SK-N-MC (cell line): ENCODE results near the gene SSR4.

Source experiments
- EZH2 ChIP-seq: fragments of 200-600 bp; sonication (generic); IDR thresholded peaks from one replicate; pipeline ENCODE4 v1.6.1; 2017; ENCODE audit warnings: antibody characterized with exemption
- FOXP2 ChIP-seq: optimal IDR thresholded peaks from 2 replicates; pipeline ENCODE3; 2011; ENCODE audit warnings: mild to moderate bottlenecking, moderate library complexity; ENCODE audit not compliant: insufficient read depth; ENCODE audit errors: extremely low read length, control extremely low read depth
- POLR2AphosphoS5 ChIP-seq: IDR thresholded peaks from 2 replicates; pipeline ENCODE4 v1.6.1; 2012; ENCODE audit warnings: mild to moderate bottlenecking, low read depth, low read length, borderline replicate concordance

DNA sequence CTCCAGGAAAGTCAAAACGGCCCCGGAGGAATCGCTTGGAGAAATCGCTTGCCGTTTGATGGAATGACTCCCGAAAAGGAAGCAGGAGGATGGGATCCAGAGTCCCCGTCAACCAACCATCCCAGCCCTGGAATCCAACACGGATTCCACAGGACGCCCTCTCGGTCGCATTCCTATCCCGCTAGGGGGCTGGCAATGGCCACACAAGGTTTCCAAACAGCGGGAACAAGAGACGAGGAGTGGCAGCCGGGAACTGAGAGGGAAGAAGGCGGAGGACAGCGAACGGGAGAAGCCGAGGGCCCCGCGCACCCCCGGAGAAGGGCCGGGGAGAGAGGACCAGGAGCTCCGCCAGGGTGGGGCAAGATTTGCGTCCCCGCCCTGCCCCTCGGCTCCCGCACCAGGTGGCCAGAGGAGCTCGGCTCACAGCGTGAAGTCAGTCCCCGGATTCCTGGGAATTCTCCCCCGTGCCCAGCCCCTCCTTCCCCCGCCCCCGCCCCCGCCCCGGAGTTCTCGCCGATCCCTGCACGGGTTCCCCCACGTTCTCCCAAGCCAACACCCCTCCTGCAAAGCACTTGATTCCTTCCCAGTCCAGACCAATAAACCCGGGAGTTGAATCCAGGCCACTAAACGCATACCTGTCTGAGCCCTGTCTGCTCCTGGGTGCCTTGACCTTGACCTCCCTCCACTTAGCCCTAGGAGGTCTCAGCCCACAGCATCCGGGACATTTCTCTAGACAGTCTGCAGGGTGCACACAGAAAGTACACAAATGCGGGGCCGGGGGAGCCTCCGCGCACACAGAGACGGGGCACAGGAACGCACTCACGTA is 34.5 kb downstream of the SSR4 start:
- TF ChIP-seq POLR2AphosphoS5, result no peak
- TF ChIP-seq EZH2, result no peak
- TF ChIP-seq FOXP2, result no peak
